ENCODE data around the gene ALG12.
"Not testable (repeated sequence)": the region's sequence is repeated elsewhere in the genome, so short reads cannot be mapped to it uniquely, and the experiment has no call there.

The ALG12 gene

GRCh38 chr22:49852898-49853894 lies 65.0 kb downstream of the ALG12 start, which contains the start of gene ZBED4:
Gene ZBED4 (plus strand): TSS chr22:49853844. CDS start chr22:49883663, 29,819 bp downstream.
- in situ Hi-C loops (cut with HindIII; ENCODE audit: low sequenced_read_pairs): no loop called here

- in situ Hi-C loops (cut with HindIII; ENCODE audit: low sequenced_read_pairs): not testable (repeated sequence)
Observed at GRCh38 chr22:49852568-49852897, 65.7 kb downstream of the ALG12 start.

- in situ Hi-C loops (cut with HindIII; ENCODE audit: low sequenced_read_pairs): no loop called here
Observed at GRCh38 chr22:49850959-49851802, 67.1 kb downstream of the ALG12 start.

Measured in endothelial cell of hepatic sinusoid (primary cell).